GM23338 (cell line): Measurements from ENCODE around the gene KIAA1586. TPM values are rescaled to one million over a fixed set of nuclear protein-coding genes. Genes with fewer than 3 reads are reported as not detected.

Source experiments
- ATAC-seq: fragments of 200-7000 bp; cut with Tn5 transposase; 3 replicates; pipeline ENCODE4 v1.9.1; 2020
- DNase-seq: peaks from one replicate; pipeline ENCODE4 v3.0.0-alpha.2; 2015; ENCODE audit warnings: low spot score
- H2AFZ ChIP-seq: fragments of 200-600 bp; sonication (generic); 2 replicates; pipeline ENCODE4 v1.8.0; 2016; ENCODE audit warnings: antibody characterized with exemption, mild to moderate bottlenecking, moderate library complexity
- H3F3A ChIP-seq: fragments of 200-600 bp; sonication (generic); replicated peaks from 2 replicates; pipeline ENCODE4 v1.8.0; 2017; ENCODE audit warnings: antibody characterized with exemption, mixed run types, low read depth
- H3K27ac ChIP-seq: fragments of 200-600 bp; sonication (generic); 2 replicates; pipeline ENCODE4 v1.6.1; 2016; ENCODE audit warnings: low read depth
- H3K27me3 ChIP-seq: fragments of 200-600 bp; sonication (generic); 2 replicates; pipeline ENCODE4 v1.8.0; 2016; ENCODE audit warnings: mild to moderate bottlenecking, mixed run types, moderate library complexity; ENCODE audit not compliant: insufficient read depth
- H3K36me3 ChIP-seq: fragments of 200-600 bp; sonication (generic); 2 replicates; pipeline ENCODE4 v1.8.0; 2016; ENCODE audit warnings: mild to moderate bottlenecking; ENCODE audit not compliant: insufficient read depth
- H3K4me1 ChIP-seq: fragments of 200-600 bp; sonication (generic); 2 replicates; pipeline ENCODE4 v1.8.0; 2016; ENCODE audit warnings: mild to moderate bottlenecking, moderate library complexity; ENCODE audit not compliant: insufficient read depth
- H3K4me2 ChIP-seq: fragments of 200-600 bp; sonication (generic); 2 replicates; pipeline ENCODE4 v1.7.1; 2017; ENCODE audit warnings: mixed run types
- H3K4me3 ChIP-seq: fragments of 200-600 bp; sonication (generic); 2 replicates; pipeline ENCODE4 v1.6.1; 2016; ENCODE audit warnings: mixed run types
- H3K79me2 ChIP-seq: fragments of 200-600 bp; sonication (generic); replicated peaks from 2 replicates; pipeline ENCODE4 v1.8.0; 2017; ENCODE audit warnings: mild to moderate bottlenecking; ENCODE audit not compliant: insufficient read depth
- H3K9me2 ChIP-seq: fragments of 200-600 bp; sonication (generic); 2 replicates; pipeline ENCODE4 v1.8.0; 2017; ENCODE audit not compliant: insufficient read depth
- H4K20me1 ChIP-seq: fragments of 200-600 bp; sonication (generic); replicated peaks from 2 replicates; pipeline ENCODE4 v1.8.0; 2017; ENCODE audit warnings: mild to moderate bottlenecking; ENCODE audit not compliant: insufficient read depth
- H3K27ac Mint-ChIP-seq: 2 replicates; pipeline ENCODE4 v1.8.0; 2020; ENCODE audit warnings: inconsistent platforms, mild to moderate bottlenecking, moderate library complexity, mixed read lengths
- H3K27me3 Mint-ChIP-seq: 3 replicates; pipeline ENCODE4 v1.8.0; 2022; ENCODE audit warnings: low read depth, mild to moderate bottlenecking, moderate library complexity, mixed read lengths, inconsistent platforms; ENCODE audit not compliant: insufficient read depth, poor library complexity
- H3K36me3 Mint-ChIP-seq: 3 replicates; pipeline ENCODE4 v1.8.0; 2021; ENCODE audit warnings: low read depth, mild to moderate bottlenecking, inconsistent platforms, moderate library complexity, mixed read lengths
- H3K4me1 Mint-ChIP-seq: 3 replicates; pipeline ENCODE4 v1.8.0; 2020; ENCODE audit warnings: mild to moderate bottlenecking, inconsistent platforms, mixed read lengths
- H3K4me3 Mint-ChIP-seq: 3 replicates; pipeline ENCODE4 v1.8.0; 2021; ENCODE audit warnings: moderate library complexity, mild to moderate bottlenecking, inconsistent platforms, mixed read lengths
- H3K9me3 Mint-ChIP-seq: 3 replicates; pipeline ENCODE4 v1.8.0; 2020; ENCODE audit warnings: moderate library complexity, mild to moderate bottlenecking, inconsistent platforms, mixed read lengths
- CTCF ChIP-seq, 2 experiments: fragments of 200-600 bp in 1 of 2; sonication (generic) in 1 of 2; conservative IDR thresholded peaks; 2 replicates each; pipeline versions ENCODE4 v1.5.1 to v1.6.1; 2016 to 2017; ENCODE audit warnings: antibody characterized with exemption in 2 of 2, low read depth in 2 of 2, mild to moderate bottlenecking in 2 of 2, moderate library complexity in 1 of 2
- ETS1 ChIP-seq: IDR thresholded peaks from 2 replicates; pipeline ENCODE4 v1.6.1; 2016; ENCODE audit warnings: antibody characterized with exemption
- EZH2 ChIP-seq: fragments of 200-600 bp; sonication (generic); IDR thresholded peaks from one replicate; pipeline ENCODE4 v1.8.0; 2017; ENCODE audit warnings: antibody characterized with exemption, mild to moderate bottlenecking, low read depth; ENCODE audit not compliant: unreplicated experiment
- EZH2phosphoT487 ChIP-seq: fragments of 200-600 bp; sonication (generic); IDR thresholded peaks from one replicate; pipeline ENCODE4 v1.8.1; 2018; ENCODE audit warnings: antibody characterized with exemption; ENCODE audit not compliant: unreplicated experiment
- JUNB ChIP-seq: IDR thresholded peaks from one replicate; pipeline ENCODE4 v1.6.1; 2016; ENCODE audit warnings: antibody characterized with exemption; ENCODE audit not compliant: unreplicated experiment
- POLR2AphosphoS5 ChIP-seq: IDR thresholded peaks from 2 replicates; pipeline ENCODE4 v1.6.1; 2016; ENCODE audit warnings: antibody characterized with exemption, low read depth
- REST ChIP-seq: IDR thresholded peaks from one replicate; pipeline ENCODE4 v1.6.1; 2018; ENCODE audit warnings: antibody characterized with exemption; ENCODE audit not compliant: unreplicated experiment
- STAT1 ChIP-seq: IDR thresholded peaks from one replicate; pipeline ENCODE4 v1.6.1; 2016; ENCODE audit warnings: antibody characterized with exemption; ENCODE audit not compliant: unreplicated experiment
- ZNF331 ChIP-seq: fragments of 250-450 bp; sonication (Bioruptor Pico); IDR thresholded peaks from 2 replicates; pipeline ENCODE4 v1.5.0; 2020; ENCODE audit warnings: low read depth, mild to moderate bottlenecking, moderate library complexity
- ZNF462 ChIP-seq: fragments of 250-450 bp; sonication (Bioruptor Pico); IDR thresholded peaks from 2 replicates; pipeline ENCODE4 v1.5.0; 2020; ENCODE audit warnings: mild to moderate bottlenecking, moderate library complexity
- polyA plus RNA-seq: library from polyadenylated mRNA; unstranded; fragments of >200 nt; fragmentation: Nextera tagmentation; extraction: Ambion mirVana; gene quantifications from 2 replicates; pipeline ENCODE4 v1.2.1, GENCODE V29; 2016
- total RNA-seq: library from RNA; depleted of rRNA; stranded (reverse); fragments of >200 nt; shearing (Covaris generic); gene quantifications from 2 replicates; pipeline ENCODE4 v1.2.3, GENCODE V29; 2014

KIAA1586 gene
- total and polyA plus RNA-seq, 2 experiments from 2014 or later = 24.0 to 37.7 TPM

- no peak for TF ChIP-seq CTCF (conservative IDR thresholded peaks at IDR 0.05; ENCODE audit: low read depth in 2 of 2)
Measured at GRCh38 chr6:57074383-57074782, 27.9 kb downstream of the KIAA1586 start (continued).

GRCh38 chr6:57075092-57075491 is 28.6 kb downstream of the KIAA1586 start:
- H3K4me1 ChIP-seq = peaks cover 26% of the 10 kb centered on the region
- H3F3A ChIP-seq = no peaks in the 10 kb centered on the region
- H3K4me2 ChIP-seq = no peak overlapping the region
- DNase-seq (no peak), ATAC-seq (no peak)
- no peaks in the 10 kb centered on the region for H3K9me2 ChIP-seq
- no peak overlapping the region for H3K4me3 Mint-ChIP-seq
- H3K4me3 ChIP-seq = no peak overlapping the region
- no peaks in the 10 kb centered on the region for H3K27me3 ChIP-seq
- H2AFZ ChIP-seq = no peak overlapping the region
- no peaks in the 10 kb centered on the region for H3K79me2 ChIP-seq
- peaks cover 4% of the 10 kb centered on the region; the same call in 2 of the 3 replicates for H3K36me3 Mint-ChIP-seq
- H4K20me1 ChIP-seq = no peaks in the 10 kb centered on the region
- peaks cover 25% of the 10 kb centered on the region for H3K4me1 Mint-ChIP-seq
- peaks cover 11% of the 10 kb centered on the region for H3K27me3 Mint-ChIP-seq
- no peak overlapping the region for H3K27ac ChIP-seq
- H3K9me3 Mint-ChIP-seq = peaks cover 3% of the 10 kb centered on the region; the same call in 1 of the 3 replicates
- no peak overlapping the region for H3K27ac Mint-ChIP-seq
- H3K36me3 ChIP-seq = no peaks in the 10 kb centered on the region
- no peak for TF ChIP-seq JUNB
- TF ChIP-seq EZH2 = no peak
- TF ChIP-seq CTCF (conservative IDR thresholded peaks at IDR 0.05; ENCODE audit: low read depth in 2 of 2) = no peak
- TF ChIP-seq ZNF462 (CRISPR knock-in tag) = no peak
- no peak for TF ChIP-seq EZH2phosphoT487
- no peak for TF ChIP-seq ZNF331
- no peak for TF ChIP-seq POLR2AphosphoS5
- no peak for TF ChIP-seq ETS1
- TF ChIP-seq STAT1 = no peak
- TF ChIP-seq REST = no peak
